IPS-11a (cell line): ENCODE results near the gene RPS27L.

Source experiments
- H3K4me3 ChIP-seq: one replicate; pipeline ENCODE4 v1.5.1; 2013; ENCODE audit warnings: low read depth, low read length, control low read depth

Gene RPS27L

DNA sequence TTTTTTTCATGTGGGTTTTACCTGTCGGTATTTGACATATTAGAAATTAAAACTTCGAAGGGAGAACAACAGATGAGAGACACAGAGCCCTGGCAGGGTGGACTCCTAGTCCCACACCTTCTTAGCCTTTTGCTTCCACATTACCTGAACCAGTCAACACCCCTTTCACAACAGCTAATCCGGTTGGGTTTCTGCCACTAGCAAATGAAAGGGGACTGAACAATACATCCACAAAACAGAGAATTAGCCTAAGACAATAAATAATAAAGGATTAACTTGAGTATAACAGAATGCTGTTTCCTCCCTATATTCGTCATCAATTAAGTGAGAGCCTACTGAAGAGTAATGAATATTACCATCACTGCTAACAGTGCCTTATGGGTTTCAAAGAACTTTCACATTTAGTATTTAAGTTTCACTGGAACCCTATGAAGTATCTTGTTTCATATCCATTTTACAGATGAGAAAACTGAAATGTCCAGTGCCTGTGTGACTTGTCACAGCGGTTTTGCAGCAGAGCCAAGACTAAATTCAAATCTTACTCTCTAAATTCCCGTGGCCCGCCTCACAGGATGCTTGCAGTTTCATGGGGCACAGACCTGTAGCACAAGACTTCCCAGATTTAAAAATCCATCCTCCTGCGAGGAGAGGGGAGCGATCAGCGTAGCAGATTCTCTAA, 31.1 kb upstream of the RPS27L start:
- H3K4me3 ChIP-seq: peak overlapping the region; percentile 82

DNA sequence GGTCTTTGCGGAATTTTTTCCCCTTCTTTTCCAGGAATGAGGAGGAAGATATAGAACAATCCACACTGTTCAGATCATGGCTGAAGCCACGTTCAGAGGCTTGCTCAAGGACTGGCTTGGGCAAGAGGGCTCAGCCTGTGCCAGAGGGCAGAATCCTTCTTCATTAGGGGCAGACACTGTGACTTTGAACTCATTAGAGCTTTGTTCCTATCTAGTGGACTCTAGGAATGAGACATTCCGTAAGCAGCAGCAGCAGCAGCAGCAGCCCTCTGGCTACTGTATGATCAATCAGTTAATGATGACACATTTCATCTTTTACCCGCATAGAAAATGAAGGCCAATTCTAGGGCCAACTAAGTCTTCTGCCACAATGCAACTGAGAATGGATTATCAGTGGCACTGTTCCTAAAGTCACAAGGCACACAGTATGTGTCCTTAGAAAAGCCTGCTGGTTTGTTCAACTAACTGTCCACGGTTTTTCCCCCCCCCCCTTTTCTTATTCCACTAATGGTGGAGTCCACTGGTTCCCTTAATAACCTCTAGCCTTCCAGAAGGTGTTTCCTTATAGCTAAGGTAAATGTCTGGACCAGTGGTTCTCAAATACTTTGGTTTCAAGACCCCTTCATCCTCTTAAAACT, 30.4 kb upstream of the RPS27L start:
- H3K4me3 ChIP-seq: no peak overlapping the region

DNA sequence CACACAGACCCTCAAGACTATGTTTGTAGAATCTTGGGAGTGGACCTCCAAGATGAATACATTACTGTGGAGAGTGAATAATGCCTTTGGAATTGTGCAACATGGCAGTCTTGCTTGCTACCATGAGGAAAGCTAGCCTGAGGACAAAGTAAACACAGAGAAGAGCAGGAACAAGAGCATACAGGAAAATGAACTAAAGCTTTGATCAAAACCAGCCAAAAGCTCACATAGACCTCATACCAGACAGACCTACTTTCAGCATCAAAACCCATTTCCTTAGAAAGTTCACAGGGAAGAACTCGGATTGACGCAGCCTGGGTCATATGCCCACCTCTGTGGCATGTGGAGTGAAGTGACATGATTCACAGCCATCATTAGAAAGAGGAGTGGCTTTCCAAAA, 28.8 kb upstream of the RPS27L start:
- no peak overlapping the region for H3K4me3 ChIP-seq

DNA sequence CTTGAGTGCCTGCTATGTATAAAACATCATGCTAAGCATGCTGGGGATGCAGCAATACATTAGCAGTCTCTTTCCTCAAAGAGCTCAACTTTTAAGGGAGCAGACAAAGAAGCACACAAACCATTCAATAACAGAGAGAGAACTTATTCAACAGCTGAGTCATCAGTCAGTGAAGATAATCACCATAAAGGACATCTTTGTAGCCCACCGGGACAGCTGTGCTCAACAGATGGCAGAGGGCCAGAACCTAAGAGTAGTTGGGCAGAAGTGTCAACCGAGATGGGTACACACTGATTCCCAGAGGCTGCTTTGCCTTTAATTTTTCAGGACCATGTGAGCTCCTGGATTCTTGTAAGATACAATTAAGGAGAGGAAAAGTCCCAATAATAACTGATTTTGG, 27.9 kb upstream of the RPS27L start:
- no peak overlapping the region for H3K4me3 ChIP-seq

DNA sequence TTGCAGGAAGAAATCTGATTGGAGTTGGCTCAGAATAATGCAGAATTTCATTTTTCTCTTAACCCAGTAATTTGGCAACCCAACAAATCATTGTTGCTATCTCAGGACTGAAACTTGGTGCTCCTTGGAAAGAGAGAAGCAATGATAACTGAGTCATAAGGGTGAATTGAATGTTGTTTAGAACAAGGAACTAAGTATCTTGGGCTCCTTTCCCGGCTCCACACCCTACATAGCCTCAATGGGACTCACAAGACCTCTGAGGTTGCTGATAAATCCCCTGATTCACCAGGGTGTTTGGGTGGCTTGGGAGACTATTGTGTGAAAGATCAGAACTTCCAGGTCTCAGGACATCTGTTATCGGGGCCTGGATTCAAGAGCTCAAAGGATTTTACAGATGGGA, 24.4 kb upstream of the RPS27L start:
- no peak overlapping the region for H3K4me3 ChIP-seq

DNA sequence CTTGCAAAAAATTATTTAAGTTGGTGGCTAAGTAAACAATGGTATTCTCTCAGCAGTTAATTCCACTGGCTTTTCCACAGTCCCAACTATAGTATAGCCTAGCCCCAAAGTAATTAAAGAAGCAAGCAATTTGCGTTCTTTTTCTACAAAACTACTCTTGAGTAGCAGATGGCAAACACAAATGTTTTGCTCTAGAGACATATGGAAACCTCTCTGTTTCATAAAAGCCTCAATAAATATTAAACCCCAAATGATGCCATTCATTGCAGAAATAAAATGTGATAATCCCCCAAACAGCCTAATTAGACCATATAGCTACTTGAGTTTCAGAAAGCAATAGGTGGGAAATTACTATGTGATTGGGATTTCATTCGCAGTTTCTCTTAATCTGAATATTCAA, 23.5 kb upstream of the RPS27L start:
- H3K4me3 ChIP-seq: no peak overlapping the region

DNA sequence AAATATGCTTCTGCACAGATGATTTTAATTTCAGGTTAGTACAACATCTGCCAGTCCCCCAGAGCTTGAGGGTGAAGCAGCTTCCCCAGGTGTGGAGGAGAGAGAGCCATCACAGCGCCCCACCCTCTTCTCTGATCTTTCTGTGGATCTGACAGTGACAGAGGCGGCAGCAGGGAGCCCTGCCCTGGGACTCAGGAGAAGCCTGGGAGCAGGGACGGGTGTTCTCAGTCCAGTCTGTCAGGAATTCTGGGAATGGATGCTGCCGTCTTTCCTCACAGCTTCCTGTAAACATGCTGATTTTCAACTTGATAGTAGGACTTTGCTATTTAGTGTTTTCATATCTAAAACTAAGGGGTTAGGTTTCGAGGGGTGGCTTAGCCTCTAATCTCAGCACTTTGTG, 20.8 kb upstream of the RPS27L start:
- H3K4me3 ChIP-seq: no peak overlapping the region

DNA sequence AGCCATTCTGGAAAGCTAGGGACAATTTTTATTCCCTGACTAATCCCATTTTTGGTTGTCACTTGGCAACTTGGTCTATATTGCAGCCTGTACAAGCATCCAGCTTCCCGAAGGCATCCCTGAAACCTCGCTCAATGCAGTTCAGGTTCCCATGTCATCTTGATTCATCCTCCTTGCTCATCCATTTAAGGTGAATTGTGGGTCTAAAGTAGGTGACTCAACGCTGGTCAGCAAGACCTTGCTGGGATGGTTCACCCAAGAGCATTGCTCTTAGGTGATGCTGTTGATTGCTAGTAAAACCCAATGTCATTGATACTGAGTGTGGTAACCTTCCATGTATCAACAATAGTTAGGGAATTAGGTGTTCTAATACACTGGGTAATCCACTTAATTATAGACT, 19.0 kb upstream of the RPS27L start:
- H3K4me3 ChIP-seq: no peak overlapping the region

DNA sequence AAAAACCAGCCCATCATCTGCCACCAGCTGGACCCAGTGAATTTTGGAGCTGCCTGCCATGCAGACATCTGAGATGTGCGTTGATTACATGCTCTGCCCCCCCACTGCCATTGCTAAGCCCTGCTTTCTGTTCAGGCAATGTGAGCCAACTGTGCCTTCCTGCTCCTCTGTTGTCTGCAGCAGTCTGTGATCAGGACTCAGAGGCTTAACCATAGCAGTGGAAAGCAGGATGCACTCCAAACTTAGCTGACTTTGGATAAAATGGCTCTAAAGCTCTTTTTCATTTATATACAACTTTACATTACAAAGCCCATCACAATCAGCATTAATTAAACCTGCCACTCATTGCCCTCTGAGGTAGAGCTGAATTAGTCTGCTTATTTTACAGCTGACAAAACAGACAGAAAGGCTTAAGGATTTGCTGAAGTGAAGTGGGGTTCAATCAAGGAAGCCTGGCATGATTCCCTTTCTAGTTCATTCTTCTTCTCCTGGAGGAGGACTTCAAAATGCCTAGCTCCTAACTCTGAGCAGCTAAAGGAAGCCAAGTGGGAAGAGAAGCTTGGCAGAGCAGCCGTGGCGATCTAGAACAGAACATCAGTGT, 15.7 kb upstream of the RPS27L start:
- H3K4me3 ChIP-seq: no peak overlapping the region

DNA sequence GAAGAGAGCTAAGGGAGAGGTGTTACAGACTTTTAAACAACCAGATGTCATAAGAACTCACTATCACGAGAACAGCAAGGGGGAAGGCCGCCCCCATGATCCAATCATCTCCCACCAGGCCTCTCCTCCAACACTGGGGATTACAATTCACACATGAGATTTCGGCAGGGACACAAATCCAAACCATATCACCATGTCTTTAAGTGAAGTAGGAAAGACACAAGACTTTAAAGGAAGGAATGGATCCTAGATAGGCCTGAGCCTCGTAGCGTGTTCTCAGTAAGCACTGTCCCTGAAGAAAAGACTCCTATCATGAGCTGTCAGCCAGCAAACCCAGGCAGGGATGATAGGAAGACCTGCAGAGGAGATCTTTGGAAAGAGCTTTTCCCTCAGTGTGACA, 15.1 kb upstream of the RPS27L start:
- no peak overlapping the region for H3K4me3 ChIP-seq

DNA sequence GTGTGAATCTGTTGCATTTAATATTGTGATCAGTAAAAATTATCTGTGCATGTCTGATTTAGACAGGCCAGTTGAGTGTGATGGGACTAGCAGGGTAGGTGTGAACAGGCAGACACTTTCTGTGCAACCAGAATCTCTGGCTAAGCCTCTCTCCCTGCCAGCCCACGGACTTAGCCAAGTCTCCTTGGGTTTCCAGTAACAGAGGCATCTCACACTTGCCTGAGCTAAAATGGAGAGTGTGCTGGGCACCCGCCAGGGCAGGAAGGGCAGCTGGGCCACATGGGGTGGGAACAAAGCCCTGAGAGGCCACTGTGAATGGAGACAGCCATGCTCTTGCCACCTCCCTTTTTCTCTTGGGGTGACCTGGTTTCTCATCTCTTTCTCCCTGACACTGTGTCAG, 12.5 kb upstream of the RPS27L start:
- H3K4me3 ChIP-seq: no peak overlapping the region

DNA sequence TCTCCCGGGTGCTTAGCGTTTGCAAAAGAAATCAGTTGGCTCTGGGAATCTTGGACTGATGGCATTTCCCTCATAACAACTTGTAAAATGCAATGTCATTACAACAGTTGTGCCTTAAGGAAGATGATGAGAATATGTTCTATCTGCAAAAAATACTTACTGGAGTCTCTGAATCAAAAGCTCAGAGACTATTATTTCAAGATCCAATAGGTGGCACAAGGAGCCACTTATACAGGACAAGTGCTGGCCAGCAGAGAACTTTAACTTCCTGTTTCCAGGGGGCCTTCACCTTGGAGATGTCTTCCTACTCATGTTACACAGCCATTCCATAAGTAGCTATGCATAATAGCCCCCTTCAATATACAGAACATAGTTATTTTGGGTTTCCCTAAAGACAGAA, 8.9 kb upstream of the RPS27L start:
- no peak overlapping the region for H3K4me3 ChIP-seq

DNA sequence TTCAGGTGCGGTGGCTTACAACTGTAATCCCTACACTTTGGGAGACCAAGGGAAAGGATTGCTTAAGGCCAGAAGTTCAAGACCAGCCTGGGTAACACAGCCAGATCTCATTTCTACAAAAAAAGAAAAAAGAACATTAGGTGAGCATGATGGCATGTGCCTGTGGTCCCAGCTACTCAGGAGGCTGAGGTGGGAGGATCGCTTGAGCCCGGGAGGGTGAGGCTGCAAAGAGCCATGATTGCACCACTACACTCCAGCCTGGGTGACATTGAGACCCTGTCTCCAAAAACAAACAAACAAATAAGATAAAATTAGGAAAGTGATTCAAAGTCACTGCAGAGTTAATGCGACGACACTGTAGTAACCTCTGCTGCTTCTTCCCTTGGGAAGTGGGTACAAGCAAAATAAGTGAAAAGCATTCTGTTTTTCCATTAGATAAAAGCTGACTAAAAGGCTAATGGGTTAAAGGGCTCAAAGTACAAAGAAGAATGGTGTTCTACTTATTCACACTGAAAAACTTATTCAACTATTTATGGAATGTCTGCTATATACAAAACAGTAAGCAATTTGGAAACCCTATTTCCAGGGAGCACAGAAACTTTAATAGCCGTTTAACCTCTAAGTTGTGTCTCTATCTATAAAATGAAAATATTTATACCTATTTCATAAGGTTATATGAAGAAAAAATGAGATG, 8.0 kb upstream of the RPS27L start:
- H3K4me3 ChIP-seq: no peak overlapping the region

DNA sequence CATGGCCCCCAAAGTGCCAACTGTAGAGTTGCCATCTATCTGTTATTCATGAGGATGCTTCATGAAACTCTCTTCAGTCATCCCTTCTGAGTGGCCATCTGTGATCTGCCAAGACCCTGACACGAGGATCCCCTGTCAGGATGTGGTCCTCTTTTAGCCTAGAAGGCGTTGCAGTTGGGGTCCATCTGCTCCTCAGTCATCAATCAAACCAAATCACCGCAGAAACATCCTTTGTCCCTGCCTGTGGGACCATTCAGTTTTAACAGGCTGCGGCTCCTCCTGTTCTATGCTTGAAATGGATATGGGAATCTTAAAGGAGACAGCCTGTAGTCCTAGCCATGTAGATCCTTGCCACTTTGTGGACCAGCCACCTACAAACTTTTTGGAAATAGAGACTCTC, 5.9 kb upstream of the RPS27L start:
- H3K4me3 ChIP-seq: no peak overlapping the region

DNA sequence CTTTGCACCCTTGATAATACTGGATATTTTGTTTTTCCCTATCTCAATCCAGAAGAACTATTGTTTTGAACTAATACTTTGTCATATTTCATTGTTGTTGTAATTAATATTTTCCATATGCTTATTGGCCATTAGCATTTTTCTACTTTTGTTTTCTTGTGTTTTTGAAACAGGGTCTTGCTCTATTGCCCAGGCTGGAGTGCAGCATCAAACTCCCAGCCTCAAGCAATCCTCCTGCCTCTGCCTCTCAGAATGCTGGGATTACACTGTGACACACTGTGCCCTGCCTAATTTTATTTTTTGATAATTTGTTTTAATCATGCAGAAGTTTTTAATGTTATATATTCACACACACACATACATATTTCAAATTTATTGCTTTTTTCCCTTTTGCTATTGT, 3.4 kb upstream of the RPS27L start:
- H3K4me3 ChIP-seq: no peak overlapping the region

DNA sequence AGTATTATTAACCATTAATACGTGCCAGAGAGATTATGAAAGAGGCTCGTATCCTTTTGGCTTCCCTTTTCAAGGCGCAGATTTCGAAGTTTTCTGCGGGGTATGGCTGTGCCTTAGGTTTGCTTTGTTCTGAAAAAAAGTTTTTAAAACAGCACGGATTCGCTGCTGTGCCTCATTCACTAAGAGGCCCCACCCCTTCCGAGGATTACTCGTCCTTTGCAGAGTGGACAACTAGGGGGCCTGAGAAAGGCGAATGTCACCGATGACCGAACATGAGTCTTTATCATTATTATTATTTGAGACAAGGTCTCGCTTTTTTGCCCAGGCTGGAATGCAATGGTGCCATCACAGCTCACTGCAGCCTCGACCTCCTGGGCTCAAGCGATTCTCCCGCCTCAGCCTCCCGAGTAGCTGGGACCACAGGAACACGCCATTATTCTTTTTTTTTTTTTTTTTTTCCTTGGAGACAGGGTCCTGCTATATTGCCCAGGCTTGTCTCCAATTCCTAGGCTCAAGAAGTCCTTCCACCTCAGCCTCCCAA, 684 bp upstream of the RPS27L start:
- H3K4me3 ChIP-seq: peak overlapping the region; percentile 95

DNA sequence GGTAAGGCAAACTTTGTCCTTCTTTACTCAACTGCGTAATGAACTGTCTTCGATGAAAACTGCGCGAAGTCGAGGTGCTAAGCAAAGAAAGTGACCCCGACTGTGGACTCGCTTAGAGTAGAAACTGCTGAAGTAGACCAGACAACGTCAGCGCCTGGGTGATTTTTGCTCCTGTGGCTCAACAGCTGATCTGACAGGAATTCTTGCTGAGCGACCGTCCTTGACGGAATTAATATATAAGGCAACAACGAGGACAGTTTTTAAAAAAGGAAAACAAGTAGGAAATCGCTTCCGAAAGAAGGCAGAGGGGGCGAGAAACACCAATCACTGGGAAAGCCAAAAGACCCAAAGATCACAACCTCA, 541 bp downstream of the RPS27L start:
- H3K4me3 ChIP-seq: peak overlapping the region; percentile 95

DNA sequence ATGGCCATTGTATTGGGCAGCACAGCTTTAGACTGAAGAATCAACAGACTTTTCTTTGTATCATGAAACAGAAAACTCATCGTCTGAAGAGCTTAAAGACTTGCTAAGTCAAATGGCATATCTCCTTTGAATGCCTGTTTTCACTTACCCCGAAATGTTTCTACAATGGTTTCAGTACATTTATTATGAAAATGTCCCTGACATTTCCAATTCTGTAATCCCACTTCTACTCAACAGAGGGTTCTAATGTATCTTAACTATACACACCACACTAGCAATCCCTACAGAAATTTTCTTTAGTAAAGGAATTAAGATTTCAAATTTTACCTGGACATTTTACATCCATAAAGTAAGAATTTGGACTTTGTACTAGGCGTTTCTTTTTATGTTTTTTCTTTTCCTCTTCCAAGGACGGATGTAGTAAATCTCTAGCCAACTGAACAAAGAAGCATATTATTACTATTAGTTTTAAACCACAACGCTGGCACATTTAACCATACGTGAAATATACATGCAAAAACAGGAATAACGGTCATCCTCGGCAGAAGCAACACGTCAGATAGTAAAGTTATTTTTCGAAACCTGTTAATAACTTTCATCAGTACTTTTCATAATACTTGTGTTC, 1.1 kb downstream of the RPS27L start:
- H3K4me3 ChIP-seq: peak overlapping the region; percentile 95

DNA sequence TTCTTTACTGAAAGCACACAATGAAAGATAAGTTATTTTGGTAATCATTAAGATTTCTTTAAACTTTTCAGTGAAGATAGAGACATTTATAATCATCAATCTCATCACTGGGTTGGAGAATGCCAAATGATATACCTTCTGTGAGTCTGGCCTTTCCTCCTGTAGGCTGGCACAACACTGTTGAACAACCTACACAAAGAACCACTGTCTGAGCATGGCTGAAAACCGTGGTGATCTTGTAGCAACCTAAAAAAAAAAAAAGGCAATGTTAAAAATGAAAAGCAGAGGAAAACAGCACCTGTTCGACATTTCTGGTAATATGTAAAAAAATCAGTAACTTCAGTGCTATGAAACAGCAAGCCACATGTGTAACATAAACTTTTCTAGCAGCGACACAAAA, 1.8 kb downstream of the RPS27L start:
- H3K4me3 ChIP-seq: no peak overlapping the region

DNA sequence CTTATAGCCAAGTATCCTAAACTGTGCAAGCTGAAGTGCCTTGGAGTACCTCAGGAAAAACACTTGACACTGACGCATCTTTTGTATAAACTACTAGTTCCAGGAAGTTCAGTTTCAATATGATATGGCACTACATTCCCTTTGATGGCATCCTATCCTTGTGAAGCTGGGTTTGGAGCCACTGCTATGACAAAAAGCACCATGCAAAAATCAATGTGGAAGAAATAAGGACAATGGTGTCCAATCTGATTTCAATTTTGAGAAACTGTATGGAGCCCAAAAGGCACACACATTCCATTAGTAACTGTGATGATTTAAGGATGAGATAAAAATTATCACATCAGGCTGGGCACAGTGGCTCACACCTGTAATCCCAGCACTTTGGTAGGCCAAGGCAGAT, 5.6 kb downstream of the RPS27L start:
- no peak overlapping the region for H3K4me3 ChIP-seq

DNA sequence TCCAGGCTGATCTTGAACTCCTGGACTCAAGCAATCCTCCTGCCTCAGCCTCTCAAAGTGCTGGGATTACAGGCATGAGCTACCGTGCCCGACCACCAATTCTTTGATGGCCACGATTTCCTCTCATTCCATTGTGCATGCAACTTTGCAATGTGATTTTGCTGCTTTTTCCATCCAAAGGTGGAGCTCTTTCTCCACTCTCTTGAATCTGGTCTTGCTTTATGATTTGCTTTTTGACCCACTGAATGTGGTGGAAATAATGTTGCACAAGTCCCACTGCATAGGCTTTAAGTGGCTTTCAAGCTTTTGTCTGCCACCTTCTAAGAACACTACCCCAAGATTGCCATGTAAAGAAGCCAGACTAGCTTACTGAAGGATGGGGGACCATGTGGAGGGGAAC, 10.6 kb downstream of the RPS27L start:
- H3K4me3 ChIP-seq: no peak overlapping the region
